GM23338 (cell line): ENCODE measurements around the gene LIMK2.

ENCODE experiments used
- EZH2 ChIP-seq: fragments of 200-600 bp; sonication (generic); IDR thresholded peaks from one replicate; pipeline ENCODE4 v1.8.0; 2017; ENCODE audit warnings: antibody characterized with exemption, mild to moderate bottlenecking, low read depth; ENCODE audit not compliant: unreplicated experiment
- EZH2phosphoT487 ChIP-seq: fragments of 200-600 bp; sonication (generic); IDR thresholded peaks from one replicate; pipeline ENCODE4 v1.8.1; 2018; ENCODE audit warnings: antibody characterized with exemption; ENCODE audit not compliant: unreplicated experiment
- POLR2AphosphoS5 ChIP-seq: IDR thresholded peaks from 2 replicates; pipeline ENCODE4 v1.6.1; 2016; ENCODE audit warnings: antibody characterized with exemption, low read depth
- STAT1 ChIP-seq: IDR thresholded peaks from one replicate; pipeline ENCODE4 v1.6.1; 2016; ENCODE audit warnings: antibody characterized with exemption; ENCODE audit not compliant: unreplicated experiment
- TF ChIP-seq, protein P1 (sequence below): IDR thresholded peaks from one replicate; pipeline ENCODE4 v1.6.1; 2018; ENCODE audit warnings: antibody characterized with exemption; ENCODE audit not compliant: unreplicated experiment
- TF ChIP-seq, protein P2 (sequence below), 2 experiments: fragments of 200-600 bp in 1 of 2; sonication (generic) in 1 of 2; conservative IDR thresholded peaks; 2 replicates each; pipeline versions ENCODE4 v1.5.1 to v1.6.1; 2016 to 2017; ENCODE audit warnings: antibody characterized with exemption in 2 of 2, low read depth in 2 of 2, mild to moderate bottlenecking in 2 of 2, moderate library complexity in 1 of 2

DNA sequence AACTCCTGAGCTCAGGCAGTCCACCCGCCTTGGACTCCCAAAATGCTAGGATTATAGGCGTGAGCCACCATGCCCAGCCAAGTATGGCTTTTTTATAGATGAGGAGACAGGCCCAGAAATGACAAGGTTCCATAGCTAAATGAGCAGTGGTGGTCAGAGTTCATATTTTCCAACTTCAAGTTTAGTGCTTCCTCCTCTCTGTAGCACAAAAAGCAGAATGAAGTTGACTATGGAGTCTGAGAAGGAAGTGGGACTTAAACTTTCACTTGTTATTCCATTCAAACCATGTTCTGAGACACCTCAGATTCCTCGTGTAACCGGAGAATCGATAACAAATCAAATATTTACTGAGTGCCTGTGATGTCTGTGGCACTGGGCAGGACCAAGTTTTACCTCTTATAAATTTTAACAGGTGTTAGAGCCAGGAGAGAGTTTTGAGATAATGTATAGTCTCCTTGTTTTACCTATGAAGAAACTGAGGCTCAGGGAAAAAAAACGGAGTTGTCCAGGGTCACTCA, 3.0 kb downstream of the LIMK2 start:
- TF ChIP-seq, protein P1, sequence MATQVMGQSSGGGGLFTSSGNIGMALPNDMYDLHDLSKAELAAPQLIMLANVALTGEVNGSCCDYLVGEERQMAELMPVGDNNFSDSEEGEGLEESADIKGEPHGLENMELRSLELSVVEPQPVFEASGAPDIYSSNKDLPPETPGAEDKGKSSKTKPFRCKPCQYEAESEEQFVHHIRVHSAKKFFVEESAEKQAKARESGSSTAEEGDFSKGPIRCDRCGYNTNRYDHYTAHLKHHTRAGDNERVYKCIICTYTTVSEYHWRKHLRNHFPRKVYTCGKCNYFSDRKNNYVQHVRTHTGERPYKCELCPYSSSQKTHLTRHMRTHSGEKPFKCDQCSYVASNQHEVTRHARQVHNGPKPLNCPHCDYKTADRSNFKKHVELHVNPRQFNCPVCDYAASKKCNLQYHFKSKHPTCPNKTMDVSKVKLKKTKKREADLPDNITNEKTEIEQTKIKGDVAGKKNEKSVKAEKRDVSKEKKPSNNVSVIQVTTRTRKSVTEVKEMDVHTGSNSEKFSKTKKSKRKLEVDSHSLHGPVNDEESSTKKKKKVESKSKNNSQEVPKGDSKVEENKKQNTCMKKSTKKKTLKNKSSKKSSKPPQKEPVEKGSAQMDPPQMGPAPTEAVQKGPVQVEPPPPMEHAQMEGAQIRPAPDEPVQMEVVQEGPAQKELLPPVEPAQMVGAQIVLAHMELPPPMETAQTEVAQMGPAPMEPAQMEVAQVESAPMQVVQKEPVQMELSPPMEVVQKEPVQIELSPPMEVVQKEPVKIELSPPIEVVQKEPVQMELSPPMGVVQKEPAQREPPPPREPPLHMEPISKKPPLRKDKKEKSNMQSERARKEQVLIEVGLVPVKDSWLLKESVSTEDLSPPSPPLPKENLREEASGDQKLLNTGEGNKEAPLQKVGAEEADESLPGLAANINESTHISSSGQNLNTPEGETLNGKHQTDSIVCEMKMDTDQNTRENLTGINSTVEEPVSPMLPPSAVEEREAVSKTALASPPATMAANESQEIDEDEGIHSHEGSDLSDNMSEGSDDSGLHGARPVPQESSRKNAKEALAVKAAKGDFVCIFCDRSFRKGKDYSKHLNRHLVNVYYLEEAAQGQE: no peak
- TF ChIP-seq, protein P2, sequence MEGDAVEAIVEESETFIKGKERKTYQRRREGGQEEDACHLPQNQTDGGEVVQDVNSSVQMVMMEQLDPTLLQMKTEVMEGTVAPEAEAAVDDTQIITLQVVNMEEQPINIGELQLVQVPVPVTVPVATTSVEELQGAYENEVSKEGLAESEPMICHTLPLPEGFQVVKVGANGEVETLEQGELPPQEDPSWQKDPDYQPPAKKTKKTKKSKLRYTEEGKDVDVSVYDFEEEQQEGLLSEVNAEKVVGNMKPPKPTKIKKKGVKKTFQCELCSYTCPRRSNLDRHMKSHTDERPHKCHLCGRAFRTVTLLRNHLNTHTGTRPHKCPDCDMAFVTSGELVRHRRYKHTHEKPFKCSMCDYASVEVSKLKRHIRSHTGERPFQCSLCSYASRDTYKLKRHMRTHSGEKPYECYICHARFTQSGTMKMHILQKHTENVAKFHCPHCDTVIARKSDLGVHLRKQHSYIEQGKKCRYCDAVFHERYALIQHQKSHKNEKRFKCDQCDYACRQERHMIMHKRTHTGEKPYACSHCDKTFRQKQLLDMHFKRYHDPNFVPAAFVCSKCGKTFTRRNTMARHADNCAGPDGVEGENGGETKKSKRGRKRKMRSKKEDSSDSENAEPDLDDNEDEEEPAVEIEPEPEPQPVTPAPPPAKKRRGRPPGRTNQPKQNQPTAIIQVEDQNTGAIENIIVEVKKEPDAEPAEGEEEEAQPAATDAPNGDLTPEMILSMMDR (conservative IDR thresholded peaks at IDR 0.05; ENCODE audit: low read depth in 2 of 2): no peak
- TF ChIP-seq EZH2phosphoT487 (no peak), STAT1 (no peak), POLR2AphosphoS5 (no peak), EZH2 (no peak)
